Right atrium auricular region (tissue), 2 donors: ENCODE results near the gene KLK12. TPM values are rescaled to one million over a fixed set of nuclear protein-coding genes. Genes with fewer than 3 reads are reported as not detected.
"Not testable (repeated sequence)": the region's sequence is repeated elsewhere in the genome, so short reads cannot be mapped to it uniquely, and the experiment has no call there.

Experiments
- DNase-seq: peaks from one replicate; pipeline ENCODE4 v3.0.0-alpha.2; 2019; ENCODE audit warnings: low spot score
- H3K27ac ChIP-seq, 2 donors: fragments of 200-600 bp; sonication (generic); 1 replicate in 1 of 2; 2 replicates in 1 of 2; pipeline ENCODE4 v1.5.1; 2016 to 2019
- H3K27me3 ChIP-seq, 2 donors: fragments of 200-600 bp; sonication (generic); one replicate each; pipeline versions ENCODE4 v1.5.1 to v1.6.0; 2017 to 2019
- H3K36me3 ChIP-seq: fragments of 200-600 bp; sonication (generic); one replicate; pipeline ENCODE4 v1.5.1; 2016
- H3K4me1 ChIP-seq, 2 donors: fragments of 200-600 bp; sonication (generic); one replicate each; pipeline versions ENCODE4 v1.5.1 to v1.6.0; 2017 to 2019
- H3K4me3 ChIP-seq, 2 donors: fragments of 200-600 bp; sonication (generic); 1 replicate in 1 of 2; 2 replicates in 1 of 2; pipeline ENCODE4 v1.5.1; 2017 to 2019; ENCODE audit warnings: mild to moderate bottlenecking in 1 of 2, moderate library complexity in 1 of 2
- H3K9me3 ChIP-seq, 2 donors: fragments of 200-600 bp; sonication (generic); one replicate each; pipeline ENCODE4 v1.5.1; 2019
- CTCF ChIP-seq, 2 donors: fragments of 200-600 bp; sonication (generic); IDR thresholded peaks; one replicate each; pipeline ENCODE4 v1.5.1; 2019; ENCODE audit warnings: antibody characterized with exemption in 2 of 2
- total RNA-seq, 2 donors: library from RNA; depleted of rRNA; stranded (reverse); fragments of >200 nt; gene quantifications; one replicate each; pipeline ENCODE4 v1.1.0, GENCODE V29; 2016

Gene KLK12
- total RNA-seq, 2 donors from 2014 or later: not detected

GRCh38 chr19:51000426-51000825 lies 34.4 kb downstream of the KLK12 start:
- TF ChIP-seq CTCF (IDR thresholded peaks at IDR 0.05): no peak

GRCh38 chr19:50998686-50999085 lies 36.1 kb downstream of the KLK12 start:
- no peaks in the 10 kb centered on the region for H3K36me3 ChIP-seq
- no peaks in the 10 kb centered on the region for H3K9me3 ChIP-seq
- H3K4me1 ChIP-seq: no peaks in the 10 kb centered on the region
- no peak overlapping the region for H3K27ac ChIP-seq
- no peak for DNase-seq
- H3K27me3 ChIP-seq: peaks cover 0 to 11% of the 10 kb centered on the region in 2 donors
- H3K4me3 ChIP-seq: no peak overlapping the region
- TF ChIP-seq CTCF (IDR thresholded peaks at IDR 0.05): no peak

More at GRCh38 chr19:51000426-51000825, 34.4 kb downstream of the KLK12 start:
- Histone ChIP-seq H3K4me3 (no peak overlapping the region), H3K9me3 (no peaks in the 10 kb centered on the region), H3K36me3 (no peaks in the 10 kb centered on the region), H3K27me3 (peaks cover 0 to 11% of the 10 kb centered on the region in 2 donors), H3K4me1 (no peaks in the 10 kb centered on the region), H3K27ac (no peak overlapping the region)
- DNase-seq: no peak

GRCh38 chr19:50998061-50998460 lies 36.7 kb downstream of the KLK12 start:
- TF ChIP-seq CTCF (IDR thresholded peaks at IDR 0.05): no peak
- peaks cover 0 to 11% of the 10 kb centered on the region in 2 donors for H3K27me3 ChIP-seq
- H3K4me1 ChIP-seq: no peaks in the 10 kb centered on the region
- H3K9me3 ChIP-seq: no peaks in the 10 kb centered on the region
- H3K27ac ChIP-seq: no peak overlapping the region
- H3K36me3 ChIP-seq: no peaks in the 10 kb centered on the region
- no peak overlapping the region for H3K4me3 ChIP-seq
- no peak for DNase-seq

GRCh38 chr19:50994129-50994528 lies 40.7 kb downstream of the KLK12 start:
- DNase-seq: no peak
- no peaks in the 10 kb centered on the region for H3K9me3 ChIP-seq
- H3K36me3 ChIP-seq: no peaks in the 10 kb centered on the region
- no peaks in the 10 kb centered on the region for H3K4me1 ChIP-seq
- no peak for TF ChIP-seq CTCF (IDR thresholded peaks at IDR 0.05)
- H3K27ac ChIP-seq: no peak overlapping the region
- no peak overlapping the region for H3K4me3 ChIP-seq
- no peaks in the 10 kb centered on the region for H3K27me3 ChIP-seq

GRCh38 chr19:50992666-50993035 lies 42.2 kb downstream of the KLK12 start:
- Histone ChIP-seq H3K27ac (no peak overlapping the region), H3K4me3 (no peak overlapping the region), H3K9me3 (no peaks in the 10 kb centered on the region), H3K4me1 (no peaks in the 10 kb centered on the region), H3K36me3 (no peaks in the 10 kb centered on the region), H3K27me3 (no peaks in the 10 kb centered on the region)
- DNase-seq: no peak
- TF ChIP-seq CTCF (IDR thresholded peaks at IDR 0.05): no peak

GRCh38 chr19:50984416-50984815 lies 50.4 kb downstream of the KLK12 start:
- not testable (repeated sequence) for H3K4me1 ChIP-seq, H3K4me3 ChIP-seq, H3K27me3 ChIP-seq, H3K9me3 ChIP-seq, H3K27ac ChIP-seq, DNase-seq, H3K36me3 ChIP-seq
